Lower lobe of right lung (tissue), 2 donors: ENCODE results near the gene IER5. TPM values are rescaled to one million over a fixed set of nuclear protein-coding genes. Genes with fewer than 3 reads are reported as not detected.

Experiments used
- ATAC-seq, 2 donors: fragments of 200-7000 bp; cut with Tn5 transposase; one replicate each; pipeline ENCODE4 v1.9.1; 2020 to 2022; ENCODE audit warnings: mild to moderate bottlenecking in 2 of 2, moderate library complexity in 2 of 2
- DNase-seq: peaks from one replicate; pipeline ENCODE4 v3.0.0-alpha.2; 2020
- H3K27ac ChIP-seq: fragments of 200-600 bp; one replicate; pipeline ENCODE4 v1.8.0; 2022
- H3K27me3 ChIP-seq: fragments of 200-600 bp; one replicate; pipeline ENCODE4 v1.8.0; 2022; ENCODE audit warnings: low read depth
- H3K36me3 ChIP-seq: fragments of 200-600 bp; one replicate; pipeline ENCODE4 v1.8.0; 2022; ENCODE audit warnings: mild to moderate bottlenecking
- H3K4me1 ChIP-seq: fragments of 200-600 bp; one replicate; pipeline ENCODE4 v1.8.0; 2022
- H3K4me3 ChIP-seq: fragments of 200-600 bp; one replicate; pipeline ENCODE4 v1.8.0; 2022; ENCODE audit warnings: mild to moderate bottlenecking
- H3K9me3 ChIP-seq: fragments of 200-600 bp; one replicate; pipeline ENCODE4 v1.8.0; 2022
- intact Hi-C: fragments of 100-400 bp; cut with DNase I; formaldehyde crosslinking; loops from one replicate; pipeline ENCODE4 v1.11.0; 2022
- total RNA-seq: library from RNA; stranded (reverse); fragmentation: NEBNext Ultra II Directional; extraction: Animal tissue kit (Norgen Biotek cat#: 25700); gene quantifications from one replicate; pipeline ENCODE4 v1.2.1, GENCODE V29; 2021
- TF ChIP-seq, protein P1 (sequence below): fragments of 200-600 bp; IDR thresholded peaks from one replicate; pipeline ENCODE4 v1.8.0; 2022; ENCODE audit warnings: antibody characterized with exemption, mild to moderate bottlenecking
- donor health status: DM: no; HTN: yes; CAD: no; lungs with severe emphysema.

The IER5 gene
- total RNA-seq, 1 donor from 2014 or later = 33.2 TPM

DNA sequence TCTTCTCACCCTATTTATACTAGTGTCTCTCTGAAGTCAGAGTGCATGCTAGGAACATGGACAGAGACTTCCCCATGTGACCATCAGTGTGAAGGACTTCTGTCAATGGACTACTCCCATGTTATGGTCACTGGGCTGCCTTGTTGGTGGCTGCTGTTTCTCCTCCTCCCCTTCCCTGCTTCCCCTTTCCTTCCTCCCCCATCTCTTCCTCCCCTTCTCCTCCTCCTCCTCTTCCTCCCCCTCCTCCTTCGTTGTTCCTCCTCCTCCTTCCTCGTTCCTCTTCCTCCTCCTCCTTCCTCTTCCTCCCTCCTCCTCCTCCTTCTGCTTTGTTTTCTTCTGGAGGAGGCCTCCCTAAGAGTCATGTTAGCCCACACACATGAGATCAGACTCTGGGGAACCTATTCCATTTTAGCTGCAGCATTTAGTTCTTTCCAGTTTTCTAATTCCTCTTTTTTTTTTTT lies 35.8 kb downstream of the IER5 start:
- ATAC-seq = peak; percentile 45 to 69
- no peak overlapping the region for H3K4me3 ChIP-seq
- TF ChIP-seq, protein P1, sequence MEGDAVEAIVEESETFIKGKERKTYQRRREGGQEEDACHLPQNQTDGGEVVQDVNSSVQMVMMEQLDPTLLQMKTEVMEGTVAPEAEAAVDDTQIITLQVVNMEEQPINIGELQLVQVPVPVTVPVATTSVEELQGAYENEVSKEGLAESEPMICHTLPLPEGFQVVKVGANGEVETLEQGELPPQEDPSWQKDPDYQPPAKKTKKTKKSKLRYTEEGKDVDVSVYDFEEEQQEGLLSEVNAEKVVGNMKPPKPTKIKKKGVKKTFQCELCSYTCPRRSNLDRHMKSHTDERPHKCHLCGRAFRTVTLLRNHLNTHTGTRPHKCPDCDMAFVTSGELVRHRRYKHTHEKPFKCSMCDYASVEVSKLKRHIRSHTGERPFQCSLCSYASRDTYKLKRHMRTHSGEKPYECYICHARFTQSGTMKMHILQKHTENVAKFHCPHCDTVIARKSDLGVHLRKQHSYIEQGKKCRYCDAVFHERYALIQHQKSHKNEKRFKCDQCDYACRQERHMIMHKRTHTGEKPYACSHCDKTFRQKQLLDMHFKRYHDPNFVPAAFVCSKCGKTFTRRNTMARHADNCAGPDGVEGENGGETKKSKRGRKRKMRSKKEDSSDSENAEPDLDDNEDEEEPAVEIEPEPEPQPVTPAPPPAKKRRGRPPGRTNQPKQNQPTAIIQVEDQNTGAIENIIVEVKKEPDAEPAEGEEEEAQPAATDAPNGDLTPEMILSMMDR = no peak
- peaks cover 36% of the 10 kb centered on the region for H3K4me1 ChIP-seq
- H3K27me3 ChIP-seq = no peaks in the 10 kb centered on the region
- intact Hi-C loops = no loop called here
- no peaks in the 10 kb centered on the region for H3K9me3 ChIP-seq
- H3K27ac ChIP-seq = no peak overlapping the region
- no peak for DNase-seq
- no peaks in the 10 kb centered on the region for H3K36me3 ChIP-seq

DNA sequence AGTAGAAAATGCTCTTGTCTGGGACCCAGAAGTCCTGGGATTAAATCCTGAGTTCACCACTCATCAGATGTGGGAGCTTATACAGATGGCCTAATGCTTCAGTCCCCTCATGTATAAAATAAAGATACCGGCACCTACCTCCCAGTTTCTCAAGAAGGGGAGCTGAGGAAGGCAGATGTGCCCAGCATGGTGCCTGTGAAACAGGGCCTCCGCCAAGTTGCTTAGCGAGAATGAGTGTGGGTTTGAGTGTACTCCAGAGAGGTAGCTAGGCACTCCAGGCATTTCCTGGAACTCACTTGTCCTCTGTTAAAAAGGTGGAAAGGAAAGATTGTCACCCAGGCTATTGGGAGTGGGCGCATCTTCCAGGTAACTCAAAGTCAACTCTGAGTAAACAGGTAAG lies 37.8 kb downstream of the IER5 start:
- Histone ChIP-seq H3K36me3 (no peaks in the 10 kb centered on the region), H3K27ac (no peak overlapping the region), H3K4me3 (no peak overlapping the region), H3K27me3 (no peaks in the 10 kb centered on the region), H3K4me1 (peaks cover 45% of the 10 kb centered on the region), H3K9me3 (no peaks in the 10 kb centered on the region)
- TF ChIP-seq, protein P1 = no peak
- ATAC-seq (peak in 1 of 2 donors; percentile 7), DNase-seq (no peak)
- intact Hi-C loops = no loop called here

DNA sequence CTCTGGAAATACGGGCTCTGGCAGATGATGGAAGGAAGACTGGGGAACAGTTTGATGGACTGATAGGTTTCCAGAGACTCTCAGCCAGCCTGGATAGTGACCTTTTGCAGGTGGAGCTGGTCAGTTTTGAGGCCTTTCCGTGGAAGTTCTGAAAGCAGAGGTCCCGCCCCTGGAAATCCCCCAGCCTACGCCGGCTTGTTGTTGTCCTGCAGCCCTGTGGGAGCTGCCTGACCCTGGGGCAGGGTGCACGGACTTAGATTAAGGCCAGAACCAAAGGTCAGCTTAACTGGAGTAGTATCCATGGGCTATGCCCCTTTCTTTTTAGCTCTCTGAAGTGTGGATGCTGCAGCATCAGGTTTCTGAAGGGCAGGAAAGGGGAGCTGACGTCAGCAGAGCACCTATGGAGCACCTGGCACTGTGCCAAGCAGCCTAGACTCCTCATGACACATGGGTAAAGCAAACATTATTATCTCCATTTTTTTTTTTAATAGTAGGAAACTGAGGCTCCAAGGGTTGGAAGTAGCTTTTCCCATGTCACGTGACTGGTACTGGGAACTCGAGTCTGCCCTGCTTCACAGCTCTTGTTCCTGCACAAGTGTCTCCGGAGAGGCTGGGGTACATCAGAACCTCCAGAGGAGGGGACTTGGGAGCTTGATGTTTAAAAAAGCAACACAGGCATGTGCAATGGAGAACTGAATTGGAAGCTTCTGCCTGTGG lies 38.5 kb downstream of the IER5 start:
- Histone ChIP-seq H3K9me3 (no peaks in the 10 kb centered on the region), H3K27ac (no peak overlapping the region), H3K36me3 (no peaks in the 10 kb centered on the region), H3K27me3 (no peaks in the 10 kb centered on the region), H3K4me1 (peaks cover 43% of the 10 kb centered on the region), H3K4me3 (no peak overlapping the region)
- intact Hi-C loops = no loop called here
- peak in 1 of 2 donors; percentile 40 for ATAC-seq
- TF ChIP-seq, protein P1 = no peak
- DNase-seq = peak; percentile 66

DNA sequence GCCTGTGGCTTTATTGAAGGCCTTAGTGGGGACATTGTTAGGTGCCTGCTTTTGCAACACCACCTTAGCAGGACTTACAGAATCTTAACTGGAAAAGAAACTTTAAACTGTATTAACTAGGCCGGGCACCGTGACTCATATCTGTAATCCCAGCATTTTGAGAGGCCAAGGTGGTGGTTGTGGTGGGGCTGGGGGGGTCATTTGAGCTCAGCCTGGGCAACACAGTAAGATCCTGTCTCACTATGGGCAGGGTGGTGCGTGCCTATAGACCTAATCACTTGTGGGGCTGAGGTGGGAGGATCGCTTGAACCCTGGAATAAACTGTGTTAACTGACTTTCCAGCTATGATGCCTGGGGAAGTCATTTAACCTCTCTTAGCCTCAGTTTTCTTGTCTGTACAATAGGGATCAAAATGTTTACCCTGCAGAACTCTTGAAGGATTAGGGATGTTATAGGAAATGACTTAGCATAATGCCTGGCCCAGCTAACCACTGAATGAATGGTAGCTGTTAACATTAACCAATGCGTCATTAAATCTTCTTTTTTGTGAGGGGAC lies 39.5 kb downstream of the IER5 start:
- TF ChIP-seq, protein P1 = no peak
- Histone ChIP-seq H3K4me3 (peak overlapping the region; percentile 23), H3K9me3 (no peaks in the 10 kb centered on the region), H3K27me3 (no peaks in the 10 kb centered on the region), H3K27ac (peak overlapping the region; percentile 79), H3K4me1 (peaks cover 43% of the 10 kb centered on the region), H3K36me3 (no peaks in the 10 kb centered on the region)
- DNase-seq (no peak), ATAC-seq (no peak)
- intact Hi-C loops = no loop called here

DNA sequence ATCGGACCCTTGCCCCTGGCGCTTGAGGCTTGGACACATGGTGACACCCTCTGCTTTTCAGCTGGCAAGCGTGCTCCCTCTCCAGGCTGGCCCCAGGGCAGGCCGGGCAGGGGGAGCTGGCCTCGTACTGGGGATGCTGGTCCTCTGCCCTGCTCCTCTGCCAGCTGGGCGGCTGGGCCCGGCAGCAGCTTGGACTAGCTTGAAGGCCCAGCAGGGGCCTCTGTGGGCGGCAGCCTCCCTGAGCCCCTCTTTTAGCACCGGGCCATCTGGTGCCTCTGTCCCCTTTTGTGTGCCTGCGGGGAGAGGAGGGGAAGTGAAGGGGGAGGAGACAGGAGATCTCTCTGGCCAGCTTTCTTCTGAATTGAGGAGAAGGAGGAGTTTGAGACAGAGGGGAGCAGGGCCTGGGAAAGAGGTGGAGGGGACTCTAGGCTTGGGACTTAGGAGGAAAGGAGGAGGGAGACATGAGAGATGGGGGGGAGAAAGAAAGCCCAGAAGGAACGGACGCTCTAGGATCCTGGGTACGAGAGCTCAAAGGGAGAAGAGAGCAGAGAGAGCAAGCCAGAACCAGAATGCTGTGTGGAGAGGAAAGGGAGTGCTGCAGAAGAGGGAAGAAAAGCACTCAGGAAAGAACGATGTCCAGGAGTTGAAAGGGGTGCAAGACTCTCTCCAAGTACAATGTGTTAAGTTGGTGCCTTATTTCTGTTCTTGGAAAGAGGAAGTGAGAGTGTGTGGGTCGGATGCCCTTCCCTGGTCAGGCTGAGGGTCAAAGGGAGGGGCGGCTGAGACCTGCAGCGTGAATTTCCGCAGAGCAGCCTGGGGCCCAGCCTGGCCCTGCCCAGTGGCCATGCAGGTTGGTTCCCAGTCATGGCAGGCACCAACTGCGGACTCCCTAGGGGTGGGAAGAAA lies 40.3 kb downstream of the IER5 start:
- no peaks in the 10 kb centered on the region for H3K36me3 ChIP-seq
- DNase-seq = peak; percentile 85
- peak overlapping the region; percentile 23 for H3K4me3 ChIP-seq
- intact Hi-C loops = no loop called here
- no peaks in the 10 kb centered on the region for H3K9me3 ChIP-seq
- peak; percentile 57 to 83 for ATAC-seq
- H3K27ac ChIP-seq = peak overlapping the region; percentile 79
- TF ChIP-seq, protein P1 = no peak
- H3K27me3 ChIP-seq = no peaks in the 10 kb centered on the region
- peaks cover 45% of the 10 kb centered on the region for H3K4me1 ChIP-seq
